Measurements from ENCODE around the gene CRCP. TPM values are rescaled to one million over a fixed set of nuclear protein-coding genes. Genes with fewer than 3 reads are reported as not detected.

The CRCP gene
- total and polyA plus RNA-seq, 2 of the 13 experiments (the other 11 are each of a cell fraction or from before 2014, with no cell fraction given): 22.7 to 31.0 TPM

DNA sequence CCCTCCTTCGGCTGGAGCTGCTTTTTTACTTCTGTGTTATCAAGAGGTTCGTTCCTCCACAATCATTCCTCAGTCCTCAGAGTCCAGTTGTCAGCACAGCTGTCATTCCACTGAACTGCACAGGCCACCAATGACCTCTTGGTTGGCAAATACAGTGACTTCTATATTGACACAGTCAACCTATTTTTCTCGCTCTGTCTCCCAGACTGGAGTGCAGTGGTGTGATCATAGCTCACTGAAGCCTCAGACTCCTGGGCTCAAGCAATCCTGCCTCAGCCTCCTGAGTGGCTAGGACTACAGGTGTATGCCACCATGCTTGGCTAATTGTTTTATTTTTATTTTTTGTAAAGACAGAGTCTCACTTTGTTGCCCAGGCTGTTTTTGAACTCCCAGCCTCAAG, 27.7 kb downstream of the CRCP start (continued):
- TF ChIP-seq ZNF292 (CRISPR knock-in tag; IDR thresholded peaks at IDR 0.05; ENCODE audit: borderline replicate concordance, low read depth) (peak; percentile 96; the same call in 1 of the 2 replicates), SAFB2 (CRISPR knock-in tag; IDR thresholded peaks at IDR 0.05; ENCODE audit: borderline replicate concordance, low read depth) (no peak), ISX (CRISPR knock-in tag; conservative IDR thresholded peaks at IDR 0.05) (no peak), ZNF564 (CRISPR knock-in tag; IDR thresholded peaks at IDR 0.05) (no peak), KLF12 (CRISPR knock-in tag; IDR thresholded peaks at IDR 0.05; ENCODE audit: borderline replicate concordance) (no peak), ARNTL (CRISPR knock-in tag; IDR thresholded peaks at IDR 0.05) (no peak), ZNF775 (CRISPR knock-in tag; IDR thresholded peaks at IDR 0.05; ENCODE audit: borderline replicate concordance) (no peak), SP4 (CRISPR knock-in tag; IDR thresholded peaks at IDR 0.05) (peak; percentile 23; the same call in 1 of the 2 replicates), BCL6 (CRISPR knock-in tag; IDR thresholded peaks at IDR 0.05) (peak; percentile 74), FOXA1 (IDR thresholded peaks at IDR 0.05) (peak; percentile 67), FOXA1 (CRISPR knock-in tag; IDR thresholded peaks at IDR 0.05) (peak; percentile 97), HDAC6 (IDR thresholded peaks at IDR 0.05; ENCODE audit: low read depth, low read length) (no peak)
- TF ChIP-seq, protein P1, sequence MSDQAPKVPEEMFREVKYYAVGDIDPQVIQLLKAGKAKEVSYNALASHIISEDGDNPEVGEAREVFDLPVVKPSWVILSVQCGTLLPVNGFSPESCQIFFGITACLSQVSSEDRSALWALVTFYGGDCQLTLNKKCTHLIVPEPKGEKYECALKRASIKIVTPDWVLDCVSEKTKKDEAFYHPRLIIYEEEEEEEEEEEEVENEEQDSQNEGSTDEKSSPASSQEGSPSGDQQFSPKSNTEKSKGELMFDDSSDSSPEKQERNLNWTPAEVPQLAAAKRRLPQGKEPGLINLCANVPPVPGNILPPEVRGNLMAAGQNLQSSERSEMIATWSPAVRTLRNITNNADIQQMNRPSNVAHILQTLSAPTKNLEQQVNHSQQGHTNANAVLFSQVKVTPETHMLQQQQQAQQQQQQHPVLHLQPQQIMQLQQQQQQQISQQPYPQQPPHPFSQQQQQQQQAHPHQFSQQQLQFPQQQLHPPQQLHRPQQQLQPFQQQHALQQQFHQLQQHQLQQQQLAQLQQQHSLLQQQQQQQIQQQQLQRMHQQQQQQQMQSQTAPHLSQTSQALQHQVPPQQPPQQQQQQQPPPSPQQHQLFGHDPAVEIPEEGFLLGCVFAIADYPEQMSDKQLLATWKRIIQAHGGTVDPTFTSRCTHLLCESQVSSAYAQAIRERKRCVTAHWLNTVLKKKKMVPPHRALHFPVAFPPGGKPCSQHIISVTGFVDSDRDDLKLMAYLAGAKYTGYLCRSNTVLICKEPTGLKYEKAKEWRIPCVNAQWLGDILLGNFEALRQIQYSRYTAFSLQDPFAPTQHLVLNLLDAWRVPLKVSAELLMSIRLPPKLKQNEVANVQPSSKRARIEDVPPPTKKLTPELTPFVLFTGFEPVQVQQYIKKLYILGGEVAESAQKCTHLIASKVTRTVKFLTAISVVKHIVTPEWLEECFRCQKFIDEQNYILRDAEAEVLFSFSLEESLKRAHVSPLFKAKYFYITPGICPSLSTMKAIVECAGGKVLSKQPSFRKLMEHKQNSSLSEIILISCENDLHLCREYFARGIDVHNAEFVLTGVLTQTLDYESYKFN (CRISPR knock-in tag; conservative IDR thresholded peaks at IDR 0.05): peak; percentile 55; the same call in 1 of the 2 replicates
- TF ChIP-seq, protein P2, sequence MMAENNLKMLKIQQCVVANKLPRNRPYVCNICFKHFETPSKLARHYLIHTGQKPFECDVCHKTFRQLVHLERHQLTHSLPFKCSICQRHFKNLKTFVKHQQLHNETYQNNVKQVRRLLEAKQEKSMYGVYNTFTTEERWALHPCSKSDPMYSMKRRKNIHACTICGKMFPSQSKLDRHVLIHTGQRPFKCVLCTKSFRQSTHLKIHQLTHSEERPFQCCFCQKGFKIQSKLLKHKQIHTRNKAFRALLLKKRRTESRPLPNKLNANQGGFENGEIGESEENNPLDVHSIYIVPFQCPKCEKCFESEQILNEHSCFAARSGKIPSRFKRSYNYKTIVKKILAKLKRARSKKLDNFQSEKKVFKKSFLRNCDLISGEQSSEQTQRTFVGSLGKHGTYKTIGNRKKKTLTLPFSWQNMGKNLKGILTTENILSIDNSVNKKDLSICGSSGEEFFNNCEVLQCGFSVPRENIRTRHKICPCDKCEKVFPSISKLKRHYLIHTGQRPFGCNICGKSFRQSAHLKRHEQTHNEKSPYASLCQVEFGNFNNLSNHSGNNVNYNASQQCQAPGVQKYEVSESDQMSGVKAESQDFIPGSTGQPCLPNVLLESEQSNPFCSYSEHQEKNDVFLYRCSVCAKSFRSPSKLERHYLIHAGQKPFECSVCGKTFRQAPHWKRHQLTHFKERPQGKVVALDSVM (CRISPR knock-in tag; IDR thresholded peaks at IDR 0.05): peak; percentile 85
- TF ChIP-seq, protein P3, sequence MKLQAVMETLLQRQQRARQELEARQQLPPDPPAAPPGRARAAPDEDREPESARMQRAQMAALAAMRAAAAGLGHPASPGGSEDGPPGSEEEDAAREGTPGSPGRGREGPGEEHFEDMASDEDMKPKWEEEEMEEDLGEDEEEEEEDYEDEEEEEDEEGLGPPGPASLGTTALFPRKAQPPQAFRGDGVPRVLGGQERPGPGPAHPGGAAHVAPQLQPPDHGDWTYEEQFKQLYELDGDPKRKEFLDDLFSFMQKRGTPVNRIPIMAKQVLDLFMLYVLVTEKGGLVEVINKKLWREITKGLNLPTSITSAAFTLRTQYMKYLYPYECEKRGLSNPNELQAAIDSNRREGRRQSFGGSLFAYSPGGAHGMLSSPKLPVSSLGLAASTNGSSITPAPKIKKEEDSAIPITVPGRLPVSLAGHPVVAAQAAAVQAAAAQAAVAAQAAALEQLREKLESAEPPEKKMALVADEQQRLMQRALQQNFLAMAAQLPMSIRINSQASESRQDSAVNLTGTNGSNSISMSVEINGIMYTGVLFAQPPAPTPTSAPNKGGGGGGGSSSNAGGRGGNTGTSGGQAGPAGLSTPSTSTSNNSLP (IDR thresholded peaks at IDR 0.05; ENCODE audit: low read depth, low read length): peak; percentile 11; the same call in 1 of the 2 replicates
- TF ChIP-seq, protein P4, sequence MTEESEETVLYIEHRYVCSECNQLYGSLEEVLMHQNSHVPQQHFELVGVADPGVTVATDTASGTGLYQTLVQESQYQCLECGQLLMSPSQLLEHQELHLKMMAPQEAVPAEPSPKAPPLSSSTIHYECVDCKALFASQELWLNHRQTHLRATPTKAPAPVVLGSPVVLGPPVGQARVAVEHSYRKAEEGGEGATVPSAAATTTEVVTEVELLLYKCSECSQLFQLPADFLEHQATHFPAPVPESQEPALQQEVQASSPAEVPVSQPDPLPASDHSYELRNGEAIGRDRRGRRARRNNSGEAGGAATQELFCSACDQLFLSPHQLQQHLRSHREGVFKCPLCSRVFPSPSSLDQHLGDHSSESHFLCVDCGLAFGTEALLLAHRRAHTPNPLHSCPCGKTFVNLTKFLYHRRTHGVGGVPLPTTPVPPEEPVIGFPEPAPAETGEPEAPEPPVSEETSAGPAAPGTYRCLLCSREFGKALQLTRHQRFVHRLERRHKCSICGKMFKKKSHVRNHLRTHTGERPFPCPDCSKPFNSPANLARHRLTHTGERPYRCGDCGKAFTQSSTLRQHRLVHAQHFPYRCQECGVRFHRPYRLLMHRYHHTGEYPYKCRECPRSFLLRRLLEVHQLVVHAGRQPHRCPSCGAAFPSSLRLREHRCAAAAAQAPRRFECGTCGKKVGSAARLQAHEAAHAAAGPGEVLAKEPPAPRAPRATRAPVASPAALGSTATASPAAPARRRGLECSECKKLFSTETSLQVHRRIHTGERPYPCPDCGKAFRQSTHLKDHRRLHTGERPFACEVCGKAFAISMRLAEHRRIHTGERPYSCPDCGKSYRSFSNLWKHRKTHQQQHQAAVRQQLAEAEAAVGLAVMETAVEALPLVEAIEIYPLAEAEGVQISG (CRISPR knock-in tag; IDR thresholded peaks at IDR 0.05): peak; percentile 34; the same call in 1 of the 2 replicates
- TF ChIP-seq, protein P5, sequence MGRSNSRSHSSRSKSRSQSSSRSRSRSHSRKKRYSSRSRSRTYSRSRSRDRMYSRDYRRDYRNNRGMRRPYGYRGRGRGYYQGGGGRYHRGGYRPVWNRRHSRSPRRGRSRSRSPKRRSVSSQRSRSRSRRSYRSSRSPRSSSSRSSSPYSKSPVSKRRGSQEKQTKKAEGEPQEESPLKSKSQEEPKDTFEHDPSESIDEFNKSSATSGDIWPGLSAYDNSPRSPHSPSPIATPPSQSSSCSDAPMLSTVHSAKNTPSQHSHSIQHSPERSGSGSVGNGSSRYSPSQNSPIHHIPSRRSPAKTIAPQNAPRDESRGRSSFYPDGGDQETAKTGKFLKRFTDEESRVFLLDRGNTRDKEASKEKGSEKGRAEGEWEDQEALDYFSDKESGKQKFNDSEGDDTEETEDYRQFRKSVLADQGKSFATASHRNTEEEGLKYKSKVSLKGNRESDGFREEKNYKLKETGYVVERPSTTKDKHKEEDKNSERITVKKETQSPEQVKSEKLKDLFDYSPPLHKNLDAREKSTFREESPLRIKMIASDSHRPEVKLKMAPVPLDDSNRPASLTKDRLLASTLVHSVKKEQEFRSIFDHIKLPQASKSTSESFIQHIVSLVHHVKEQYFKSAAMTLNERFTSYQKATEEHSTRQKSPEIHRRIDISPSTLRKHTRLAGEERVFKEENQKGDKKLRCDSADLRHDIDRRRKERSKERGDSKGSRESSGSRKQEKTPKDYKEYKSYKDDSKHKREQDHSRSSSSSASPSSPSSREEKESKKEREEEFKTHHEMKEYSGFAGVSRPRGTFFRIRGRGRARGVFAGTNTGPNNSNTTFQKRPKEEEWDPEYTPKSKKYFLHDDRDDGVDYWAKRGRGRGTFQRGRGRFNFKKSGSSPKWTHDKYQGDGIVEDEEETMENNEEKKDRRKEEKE (IDR thresholded peaks at IDR 0.05): no peak

Data from HepG2 (cell line).